Suprapubic skin (tissue), 4 donors: Measurements from ENCODE around the gene HNF1B. TPM values are rescaled to one million over a fixed set of nuclear protein-coding genes. Genes with fewer than 3 reads are reported as not detected.

Experiments
- DNase-seq, 2 donors: peaks; one replicate each; pipeline ENCODE4 v3.0.0-alpha.2; 2019; ENCODE audit warnings: low spot score in 2 of 2
- H3K27ac ChIP-seq: fragments of 200-600 bp; sonication (generic); one replicate; pipeline ENCODE4 v1.5.1; 2019
- H3K27me3 ChIP-seq: fragments of 200-600 bp; sonication (generic); one replicate; pipeline ENCODE4 v1.5.1; 2019
- H3K36me3 ChIP-seq: fragments of 200-600 bp; sonication (generic); one replicate; pipeline ENCODE4 v1.5.1; 2019
- H3K4me1 ChIP-seq: fragments of 200-600 bp; sonication (generic); one replicate; pipeline ENCODE4 v1.5.1; 2019
- H3K4me3 ChIP-seq: fragments of 200-600 bp; sonication (generic); one replicate; pipeline ENCODE4 v1.5.1; 2019; ENCODE audit warnings: mild to moderate bottlenecking
- H3K9me3 ChIP-seq: fragments of 200-600 bp; sonication (generic); one replicate; pipeline ENCODE4 v1.5.1; 2019
- CTCF ChIP-seq, 2 donors: fragments of 200-600 bp in 1 of 2; fragments of 450-650 bp in 1 of 2; sonication (generic) in 1 of 2; IDR thresholded peaks; one replicate each; pipeline ENCODE4 v1.5.1; 2016 to 2019; ENCODE audit warnings: antibody characterized with exemption in 2 of 2, mild to moderate bottlenecking in 1 of 2, moderate library complexity in 1 of 2
- EP300 ChIP-seq: sonication (generic); formaldehyde crosslinking; IDR thresholded peaks from one replicate; pipeline ENCODE4 v1.6.1; 2017; ENCODE audit warnings: antibody characterized with exemption
- POLR2A ChIP-seq, 2 donors: fragments of 450-650 bp; IDR thresholded peaks; one replicate each; pipeline ENCODE4 v1.6.1; 2017; ENCODE audit warnings: antibody characterized with exemption in 2 of 2, mild to moderate bottlenecking in 2 of 2, moderate library complexity in 2 of 2
- POLR2AphosphoS5 ChIP-seq, 3 donors: sonication (generic); formaldehyde crosslinking; IDR thresholded peaks; one replicate each; pipeline ENCODE4 v1.6.1; 2017; ENCODE audit warnings: antibody characterized with exemption in 3 of 3
- WGBS: methylation state at CpG from one replicate; pipeline ENCODE4 v1.1.5; 2018; 5-methylcytosine and 5-hydroxymethylcytosine counted together
- total RNA-seq, 4 donors: library from RNA; depleted of rRNA; stranded (reverse); fragments of >200 nt; gene quantifications; one replicate each; pipeline ENCODE4 v1.1.0, GENCODE V29; 2016

Gene HNF1B
- total RNA-seq, 4 donors from 2014 or later = not detected

- no peak overlapping the region for H3K4me3 ChIP-seq
- no peaks in the 10 kb centered on the region for H3K9me3 ChIP-seq
- WGBS = 50% methylated on average over 1 of the region's 3 CpGs
- H3K36me3 ChIP-seq = no peaks in the 10 kb centered on the region
- peaks cover 14% of the 10 kb centered on the region for H3K27me3 ChIP-seq
- no peaks in the 10 kb centered on the region for H3K4me1 ChIP-seq
- no peak overlapping the region for H3K27ac ChIP-seq
- no peak for TF ChIP-seq EP300
- TF ChIP-seq POLR2A (IDR thresholded peaks at IDR 0.05) = no peak
- no peak for TF ChIP-seq CTCF (IDR thresholded peaks at IDR 0.05)
- TF ChIP-seq POLR2AphosphoS5 (IDR thresholded peaks at IDR 0.05) = no peak
- DNase-seq = no peak
Observed at GRCh38 chr17:37672548-37673078, 72.2 kb downstream of the HNF1B start.

- H3K27ac ChIP-seq = no peak overlapping the region
- DNase-seq = no peak
- peaks cover 13% of the 10 kb centered on the region for H3K27me3 ChIP-seq
- no peaks in the 10 kb centered on the region for H3K9me3 ChIP-seq
- H3K4me1 ChIP-seq = no peaks in the 10 kb centered on the region
- no peaks in the 10 kb centered on the region for H3K36me3 ChIP-seq
- TF ChIP-seq POLR2AphosphoS5 (IDR thresholded peaks at IDR 0.05) (no peak), POLR2A (IDR thresholded peaks at IDR 0.05) (no peak), CTCF (IDR thresholded peaks at IDR 0.05) (no peak), EP300 (no peak)
- WGBS = 79% methylated on average over 2 of the region's 2 CpGs
- H3K4me3 ChIP-seq = no peak overlapping the region
Observed at GRCh38 chr17:37671824-37672547, 72.9 kb downstream of the HNF1B start.

GRCh38 chr17:37671028-37671823 is 73.6 kb downstream of the HNF1B start:
- H3K9me3 ChIP-seq = no peaks in the 10 kb centered on the region
- no peaks in the 10 kb centered on the region for H3K4me1 ChIP-seq
- TF ChIP-seq POLR2AphosphoS5 (IDR thresholded peaks at IDR 0.05) (no peak), POLR2A (IDR thresholded peaks at IDR 0.05) (no peak), CTCF (IDR thresholded peaks at IDR 0.05) (no peak), EP300 (no peak)
- H3K36me3 ChIP-seq = no peaks in the 10 kb centered on the region
- H3K27me3 ChIP-seq = peaks cover 5% of the 10 kb centered on the region
- 79% methylated on average over 9 of the region's 9 CpGs for WGBS
- no peak for DNase-seq
- no peak overlapping the region for H3K4me3 ChIP-seq
- H3K27ac ChIP-seq = no peak overlapping the region

- Histone ChIP-seq H3K36me3 (no peaks in the 10 kb centered on the region), H3K9me3 (no peaks in the 10 kb centered on the region), H3K27ac (no peak overlapping the region), H3K4me3 (no peak overlapping the region), H3K4me1 (no peaks in the 10 kb centered on the region), H3K27me3 (no peaks in the 10 kb centered on the region)
- TF ChIP-seq POLR2A (IDR thresholded peaks at IDR 0.05) (no peak), EP300 (no peak), CTCF (IDR thresholded peaks at IDR 0.05) (no peak), POLR2AphosphoS5 (IDR thresholded peaks at IDR 0.05) (no peak)
- 96% methylated on average over 1 of the region's 1 CpG for WGBS
- DNase-seq = no peak
Observed at GRCh38 chr17:37667039-37667438, 77.8 kb downstream of the HNF1B start.

- no peaks in the 10 kb centered on the region for H3K36me3 ChIP-seq
- no peaks in the 10 kb centered on the region for H3K27me3 ChIP-seq
- no peak for DNase-seq
- no peak for TF ChIP-seq EP300
- no peak for TF ChIP-seq POLR2A (IDR thresholded peaks at IDR 0.05)
- TF ChIP-seq CTCF (IDR thresholded peaks at IDR 0.05) = no peak
- no peak for TF ChIP-seq POLR2AphosphoS5 (IDR thresholded peaks at IDR 0.05)
- no peak overlapping the region for H3K27ac ChIP-seq
- H3K4me1 ChIP-seq = no peaks in the 10 kb centered on the region
- H3K9me3 ChIP-seq = no peaks in the 10 kb centered on the region
- 95% methylated on average over 3 of the region's 3 CpGs for WGBS
- no peak overlapping the region for H3K4me3 ChIP-seq
Observed at GRCh38 chr17:37664214-37664613, 80.6 kb downstream of the HNF1B start.
